CD4-positive, alpha-beta T cell treated with Interleukin-6 at 100 ng/mL for 8 hours (primary cell): ENCODE results near the gene VTCN1.

Source experiments
- DNase-seq: peaks from one replicate; pipeline ENCODE4 v3.0.0-alpha.2; 2020; ENCODE audit warnings: mixed read lengths, low spot score

Gene VTCN1

GRCh38 chr1:117094841-117095604 lies 115.7 kb downstream of the VTCN1 start:
- DNase-seq, result no peak

GRCh38 chr1:117093870-117094621 lies 116.7 kb downstream of the VTCN1 start:
- DNase-seq, result peak; percentile 26
